Cardiac septum (tissue), 1 donor: Measurements from ENCODE around the gene PHF20. TPM values are rescaled to one million over a fixed set of nuclear protein-coding genes. Genes with fewer than 3 reads are reported as not detected.
"Not testable (repeated sequence)": the region's sequence is repeated elsewhere in the genome, so short reads cannot be mapped to it uniquely, and the experiment has no call there.

Source experiments
- DNase-seq: peaks from one replicate; pipeline ENCODE4 v3.0.0-alpha.2; 2020; ENCODE audit warnings: low spot score
- intact Hi-C: fragments of 100-400 bp; cut with DNase I; formaldehyde crosslinking; loops from one replicate; pipeline ENCODE4 v1.14.0; 2022
- total RNA-seq: library from RNA; stranded (reverse); fragmentation: NEBNext Ultra II Directional; extraction: Animal tissue kit (Norgen Biotek cat#: 25700); gene quantifications from one replicate; pipeline ENCODE4 v1.2.1, GENCODE V29; 2021
- donor health status: DM: no; HTN: no; CAD: no.

The PHF20 gene
- total RNA-seq, 1 donor from 2014 or later, result 28.9 TPM

DNA sequence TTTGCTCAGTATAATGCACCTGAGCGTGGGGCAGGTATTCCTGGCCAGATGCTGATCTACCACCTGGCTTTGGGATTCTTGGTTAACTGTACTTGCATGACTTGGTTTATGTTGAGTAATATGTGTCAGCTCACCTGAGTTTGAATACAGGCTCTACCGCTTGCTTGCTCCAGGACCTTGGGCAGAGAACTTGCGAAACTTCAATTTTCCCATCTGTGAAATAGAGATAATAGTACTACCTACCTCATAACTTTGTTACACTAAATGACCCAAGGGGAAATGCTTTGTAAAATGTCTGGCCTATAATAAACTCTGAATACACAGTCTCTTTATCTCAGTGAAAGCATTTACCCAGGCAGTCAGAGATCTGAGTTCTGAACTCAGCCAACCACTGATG lies 130.7 kb downstream of the PHF20 start:
- intact Hi-C loops, result no loop called here
- DNase-seq, result no peak

DNA sequence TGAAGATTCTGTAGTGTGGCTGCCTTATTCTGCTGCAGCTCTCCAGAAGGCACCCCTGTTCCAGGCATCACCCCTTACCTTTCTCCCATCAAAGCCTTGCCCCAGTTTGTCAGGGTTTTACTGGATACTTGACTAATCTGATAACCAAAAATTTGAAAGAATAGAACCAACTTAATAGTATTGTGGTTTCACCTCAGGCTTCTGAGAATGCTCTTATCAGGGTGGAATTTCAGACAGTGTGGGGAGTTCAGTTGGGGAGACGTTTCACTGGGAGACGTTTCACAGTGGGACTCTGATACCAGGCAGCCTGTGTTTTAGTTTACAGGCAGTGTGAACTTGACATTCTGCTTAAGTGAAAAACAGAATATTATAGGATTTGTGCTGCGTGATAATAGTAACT lies 132.0 kb downstream of the PHF20 start:
- intact Hi-C loops, result no loop called here

DNA sequence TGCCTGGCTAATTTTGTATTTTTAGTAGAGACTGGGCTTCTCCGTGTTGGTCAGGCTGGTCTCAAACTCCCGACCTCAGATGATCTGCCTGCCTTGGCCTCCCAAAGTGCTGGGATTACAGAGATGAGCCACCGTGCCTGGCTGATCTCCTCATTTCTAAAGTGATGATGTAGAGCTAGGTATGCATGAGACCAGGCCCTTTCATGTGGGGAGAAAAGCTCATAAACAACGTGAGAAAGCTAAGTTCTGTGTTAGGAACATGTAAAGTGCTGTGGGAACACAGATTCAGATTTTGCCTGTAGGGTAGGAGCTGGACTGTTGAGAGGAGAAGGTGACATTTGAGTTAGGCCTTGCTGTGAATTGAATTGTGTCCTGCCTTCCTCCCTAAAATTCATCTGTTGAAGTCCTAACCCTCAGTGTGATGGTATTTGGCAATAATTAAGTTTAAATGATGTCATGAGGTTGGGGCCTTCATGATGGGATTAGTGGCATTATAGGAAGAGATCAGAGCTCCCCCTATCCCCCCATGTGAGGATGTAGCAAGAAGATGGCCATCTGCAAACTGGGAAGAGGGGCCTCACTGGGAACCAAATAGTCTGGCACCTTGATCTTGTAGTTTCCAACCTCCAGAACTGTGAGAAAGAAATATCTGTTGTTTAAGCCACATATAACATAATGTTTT lies 133.3 kb downstream of the PHF20 start:
- intact Hi-C loops, result no loop called here
- DNase-seq, result no peak

More for the DNA sequence above, 132.0 kb downstream of the PHF20 start:
- DNase-seq, result no peak

DNA sequence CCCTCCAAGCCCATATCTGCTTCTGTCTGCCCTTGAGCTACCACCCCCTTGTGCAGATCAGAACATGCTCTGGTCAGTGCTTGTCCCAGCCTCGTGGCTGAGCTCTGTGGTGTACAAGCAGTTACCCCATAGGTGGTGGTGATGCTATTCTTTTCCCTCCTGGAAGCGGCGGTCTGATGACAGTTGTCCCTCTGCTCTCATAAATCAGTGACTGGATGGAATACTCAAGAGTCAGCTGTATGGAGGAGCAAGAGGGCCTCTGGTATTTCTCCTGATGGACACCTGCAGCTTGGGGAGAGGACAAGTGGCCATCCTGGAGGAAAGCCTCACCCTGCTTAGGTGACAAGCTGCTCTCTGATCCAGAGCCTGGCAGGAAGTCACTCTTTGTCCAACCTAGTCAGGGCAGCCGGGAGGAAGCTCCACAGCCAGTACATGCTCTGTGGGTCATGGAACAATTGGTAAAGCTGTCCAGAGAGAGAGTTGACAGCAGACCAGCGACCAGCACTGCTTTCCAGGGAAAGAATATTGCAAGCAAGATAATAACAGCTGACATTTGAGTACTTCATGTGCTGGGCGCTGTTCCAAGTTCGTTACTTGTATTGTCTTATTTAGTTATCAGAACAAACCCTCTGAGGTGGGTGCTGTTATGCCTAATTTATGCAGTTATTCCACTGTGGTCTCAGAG lies 135.3 kb downstream of the PHF20 start:
- DNase-seq, result no peak
- intact Hi-C loops, result no loop called here

DNA sequence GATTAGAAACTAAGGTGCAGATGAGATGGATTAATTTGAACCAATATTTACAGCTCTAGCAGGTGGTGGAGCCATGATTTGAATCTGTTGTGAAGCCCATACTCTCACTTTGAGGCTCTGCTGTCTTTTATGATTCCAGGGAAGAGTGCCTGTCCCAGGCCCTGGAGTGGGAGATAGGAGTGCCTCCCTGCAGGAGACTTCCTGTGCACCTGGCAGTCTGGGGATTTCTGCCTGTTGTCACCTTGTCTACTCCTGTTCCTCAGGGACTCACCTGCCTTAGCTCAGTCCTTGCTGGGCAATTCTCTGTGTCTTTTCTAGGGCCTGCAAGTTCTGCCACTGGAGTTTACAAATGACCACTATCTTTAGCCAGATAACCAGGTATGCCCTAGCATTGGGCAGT lies 136.2 kb downstream of the PHF20 start:
- intact Hi-C loops, result no loop called here
- DNase-seq, result no peak

DNA sequence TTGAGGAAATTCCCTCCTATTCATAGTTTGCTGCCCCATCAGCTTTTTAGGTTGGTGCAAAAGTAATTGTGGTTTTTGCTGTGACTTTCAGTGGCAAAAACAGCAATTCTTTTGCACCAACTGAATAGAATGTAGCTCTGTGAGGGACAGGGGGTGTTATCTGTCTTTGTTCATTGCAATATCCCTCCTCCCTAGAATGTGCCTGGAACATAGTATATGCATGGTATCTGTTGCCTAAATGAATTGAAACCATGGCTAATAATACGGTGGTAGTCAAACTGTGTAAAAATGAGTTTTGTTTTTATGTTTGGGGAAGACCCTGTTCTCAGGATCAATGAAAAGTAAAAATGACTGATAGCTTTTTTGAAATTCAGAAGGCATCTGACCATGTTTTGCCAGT lies 137.4 kb downstream of the PHF20 start:
- DNase-seq, result no peak
- intact Hi-C loops, result no loop called here

DNA sequence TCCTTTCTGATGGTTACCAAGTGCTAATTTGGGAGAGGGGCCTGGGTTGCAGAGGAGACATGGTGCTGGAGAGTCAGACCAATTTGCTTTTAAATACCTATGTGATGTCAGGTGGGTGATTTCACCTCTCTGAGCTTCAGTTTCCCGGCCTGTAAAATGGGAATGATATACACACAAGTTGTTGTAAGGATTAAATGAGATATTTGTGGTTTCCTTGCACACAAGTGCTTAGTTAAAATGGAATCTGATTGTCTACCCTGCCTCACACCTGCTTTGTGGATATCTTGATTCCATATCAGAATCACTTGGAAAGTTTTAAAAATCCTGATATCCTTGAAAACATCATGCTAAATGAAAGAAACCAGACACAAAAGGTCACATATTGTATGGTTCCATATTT lies 138.0 kb downstream of the PHF20 start:
- DNase-seq, result no peak
- intact Hi-C loops, result no loop called here

DNA sequence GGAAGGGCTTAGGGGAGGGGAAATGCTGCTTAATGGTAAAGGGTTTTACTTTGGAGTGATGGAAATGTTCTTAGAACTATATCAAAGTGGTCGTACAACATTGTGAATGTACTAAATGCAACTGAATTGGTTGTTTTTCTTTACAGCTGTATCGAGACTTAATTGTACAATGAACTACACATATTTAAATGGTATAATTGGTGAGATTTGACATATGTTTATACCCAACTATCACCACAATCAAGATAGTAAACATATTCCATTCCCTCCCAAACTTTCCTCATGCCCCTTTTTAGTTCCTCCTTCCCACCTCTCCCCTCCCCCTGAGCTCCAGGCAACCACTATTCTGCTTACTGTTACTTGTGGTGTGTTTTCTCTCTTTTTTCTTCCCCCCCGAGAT lies 138.4 kb downstream of the PHF20 start:
- DNase-seq, result no peak
- intact Hi-C loops, result no loop called here

DNA sequence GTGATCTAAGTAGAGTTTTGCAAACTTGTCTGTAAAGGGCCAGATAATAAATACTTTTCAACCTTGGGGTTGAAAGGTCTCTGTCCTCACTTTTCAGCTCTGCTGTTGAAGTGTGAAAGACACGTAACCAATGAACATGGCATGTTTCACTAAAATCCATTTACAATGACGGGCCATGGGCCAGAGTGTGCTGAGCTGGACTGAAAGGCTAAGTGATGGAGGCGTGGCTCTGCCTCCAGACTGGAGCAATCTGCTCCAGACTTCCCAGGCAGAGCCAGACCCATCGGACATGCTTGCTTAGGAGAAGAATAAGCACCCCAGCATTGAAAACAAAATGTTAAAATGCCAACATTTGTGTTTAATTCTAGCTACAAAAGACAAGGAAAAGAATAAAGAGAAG lies 141.1 kb downstream of the PHF20 start:
- no peak for DNase-seq
- intact Hi-C loops, result no loop called here

DNA sequence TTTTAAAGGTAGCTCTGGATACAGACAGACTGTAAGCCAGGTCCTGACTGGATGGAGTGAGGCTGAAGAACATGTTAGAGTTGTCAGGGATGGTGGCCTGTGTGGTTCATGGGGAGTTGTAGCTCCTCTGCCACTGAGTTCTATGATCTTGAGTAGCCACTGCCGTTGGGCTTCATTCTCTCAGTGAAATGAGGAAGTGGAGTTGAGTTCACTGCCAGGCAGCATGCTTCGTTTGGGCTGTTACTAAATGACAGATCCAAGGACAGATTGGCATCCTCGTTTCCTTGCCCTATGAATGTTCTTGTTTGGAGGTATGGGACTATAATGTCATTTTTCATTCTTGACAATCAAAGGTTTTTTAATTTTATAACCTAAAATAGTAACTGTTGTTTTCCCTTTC lies 145.3 kb downstream of the PHF20 start:
- intact Hi-C loops, result no loop called here
- no peak for DNase-seq

DNA sequence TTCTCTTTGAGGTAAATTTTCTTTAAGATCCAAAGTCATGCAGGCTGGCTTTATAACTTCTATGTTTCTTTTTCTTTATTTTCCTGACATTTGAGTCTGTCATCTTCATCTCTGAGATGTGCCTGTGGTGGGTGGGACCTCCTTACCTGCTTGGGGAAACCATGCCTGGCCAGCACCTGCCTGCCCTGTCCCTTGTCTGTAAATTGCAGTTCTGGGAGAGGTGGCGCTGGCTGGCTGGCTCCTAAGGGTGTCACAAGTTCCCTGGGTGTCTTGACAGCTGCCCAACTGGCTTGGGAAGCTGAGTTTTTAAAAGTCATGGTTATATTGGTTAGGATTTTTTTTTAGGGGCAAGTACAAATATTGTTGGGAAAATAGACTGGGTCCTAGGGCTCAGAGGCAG lies 146.2 kb downstream of the PHF20 start:
- intact Hi-C loops, result no loop called here
- no peak for DNase-seq

DNA sequence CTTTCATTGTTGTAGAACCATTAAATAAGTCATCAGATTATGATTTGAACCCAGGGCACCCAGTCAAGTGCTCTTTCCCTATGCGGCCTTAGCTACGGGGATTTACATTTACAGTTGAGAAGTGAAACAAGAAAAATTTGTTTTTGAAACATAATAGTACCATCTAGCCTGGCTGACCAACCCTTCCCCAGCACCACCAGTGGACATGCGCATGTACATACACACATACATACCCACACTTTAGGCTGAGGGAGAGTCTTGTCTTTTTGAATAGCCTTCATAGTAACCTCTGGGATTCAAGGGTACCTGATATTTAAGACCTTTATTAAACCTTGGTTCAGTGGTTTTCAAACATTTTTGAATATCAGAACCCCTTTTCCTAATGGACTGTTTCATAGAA lies 148.7 kb downstream of the PHF20 start:
- intact Hi-C loops, result no loop called here
- DNase-seq, result no peak

DNA sequence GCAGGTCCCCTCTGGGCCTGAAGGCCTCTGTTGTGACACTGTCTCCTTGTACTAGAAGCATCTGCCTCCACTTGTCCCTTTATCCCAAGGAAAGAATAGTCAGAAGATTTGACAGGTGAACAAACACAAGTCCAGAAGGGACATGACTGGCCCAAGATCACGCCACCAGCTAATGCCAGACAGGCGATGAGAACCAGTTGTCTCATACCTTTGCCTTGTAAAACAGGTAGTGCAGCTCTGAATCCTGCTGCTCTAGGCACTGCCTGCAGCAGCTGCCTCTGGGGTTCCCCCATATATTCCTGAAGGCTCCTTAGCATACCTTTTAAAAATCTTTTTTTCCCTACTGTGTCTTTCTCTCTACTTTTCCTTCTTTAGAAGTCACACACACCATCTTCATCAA lies 157.5 kb downstream of the PHF20 start:
- intact Hi-C loops, result no loop called here
- DNase-seq, result no peak

DNA sequence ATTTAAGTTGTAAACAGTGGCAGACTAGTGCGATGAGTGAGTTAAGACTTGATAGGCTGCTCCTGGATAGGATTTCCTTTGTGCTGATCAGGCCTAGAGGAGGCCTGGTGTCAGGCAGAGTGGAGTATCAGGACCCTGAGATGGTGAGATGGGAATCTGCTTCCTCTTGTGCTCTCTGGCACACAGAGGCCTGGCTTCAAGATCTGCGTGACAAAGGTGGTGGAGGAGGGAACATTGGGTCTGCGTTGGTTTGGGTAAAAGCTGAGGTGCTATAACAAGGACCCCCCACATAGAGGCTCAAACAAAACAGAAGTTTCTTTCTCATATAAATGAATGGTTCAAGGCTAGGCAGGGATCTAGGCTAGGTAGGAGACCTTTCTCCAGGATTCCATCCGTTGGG lies 162.2 kb downstream of the PHF20 start:
- no peak for DNase-seq
- intact Hi-C loops, result no loop called here

DNA sequence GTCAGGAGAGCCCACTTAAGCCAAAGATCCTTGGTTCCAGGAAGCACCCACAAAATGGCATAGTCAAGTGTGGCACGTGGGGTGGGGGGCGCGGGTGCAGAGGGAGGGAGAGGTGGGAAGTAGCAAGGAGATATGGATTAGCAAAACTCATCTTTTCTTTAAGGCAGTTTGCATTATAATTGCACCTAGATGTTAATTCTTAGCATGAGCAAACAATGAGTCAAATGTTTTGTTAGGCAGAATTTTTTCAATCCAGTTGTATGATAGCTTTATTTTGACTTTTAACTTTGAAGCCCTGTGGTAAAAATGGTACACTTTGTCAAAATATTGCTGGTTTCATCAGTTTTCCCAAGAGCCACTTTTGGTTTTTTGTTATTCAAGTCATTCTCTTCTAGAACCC lies 167.4 kb downstream of the PHF20 start:
- DNase-seq, result no peak
- intact Hi-C loops, result no loop called here

DNA sequence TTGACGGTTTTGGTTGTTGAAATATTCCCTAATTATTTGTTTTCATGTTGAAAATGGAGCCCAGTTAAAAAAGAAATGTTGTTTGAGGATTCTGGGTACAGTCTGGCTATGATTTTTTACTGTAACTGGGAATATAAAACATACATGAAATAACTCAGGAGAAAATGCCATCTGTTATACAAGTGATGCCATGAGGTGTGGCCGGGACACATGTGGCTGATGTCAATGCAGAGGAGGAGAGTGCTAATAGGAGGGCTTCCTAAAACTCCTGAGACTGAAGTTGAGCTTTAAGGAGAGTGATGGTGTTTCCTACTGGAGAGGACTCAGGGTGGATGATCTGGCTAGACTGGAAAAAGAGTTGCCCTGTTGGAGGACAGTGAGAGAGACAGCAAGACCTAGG lies 169.8 kb downstream of the PHF20 start:
- intact Hi-C loops, result no loop called here
- DNase-seq, result no peak

DNA sequence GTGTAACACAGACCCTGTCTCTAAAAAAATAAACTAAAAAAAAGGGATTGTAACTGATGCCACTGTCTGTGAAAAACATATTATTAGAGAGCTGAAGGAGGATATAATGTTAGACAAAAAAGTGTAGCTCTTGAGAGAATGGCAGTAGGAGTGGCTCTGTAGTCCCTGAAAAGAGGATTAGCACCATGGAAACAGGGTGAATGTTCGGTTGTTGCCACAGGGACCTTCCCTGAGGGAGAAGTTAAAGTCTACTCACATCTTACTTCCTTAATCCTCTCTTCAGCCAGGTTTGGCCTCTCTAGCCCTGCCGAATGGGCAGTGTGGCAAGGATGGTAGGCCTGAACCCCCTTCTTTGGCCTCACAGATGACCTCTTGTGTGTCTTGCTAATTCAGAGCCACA lies 170.4 kb downstream of the PHF20 start:
- intact Hi-C loops, result no loop called here
- DNase-seq, result no peak

DNA sequence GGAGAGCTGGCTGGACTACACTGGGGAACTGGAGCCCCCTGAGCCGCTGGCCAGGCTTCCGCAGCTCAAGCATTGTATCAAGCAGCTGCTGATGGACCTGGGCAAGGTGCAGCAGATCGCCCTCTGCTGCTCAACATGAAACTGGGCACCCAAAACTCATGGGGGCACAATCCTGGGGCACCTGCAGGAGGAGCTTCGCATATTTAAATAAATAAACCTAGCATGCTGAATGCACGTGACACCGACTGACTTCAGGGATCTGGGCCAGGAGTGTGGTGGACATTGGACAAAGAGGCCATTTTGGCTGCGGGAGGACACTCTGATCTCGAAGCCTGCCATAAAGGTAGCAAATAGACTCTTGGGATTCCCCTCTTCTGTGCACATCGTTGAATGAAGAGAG lies 175.7 kb downstream of the PHF20 start:
- DNase-seq, result no peak
- intact Hi-C loops, result no loop called here

DNA sequence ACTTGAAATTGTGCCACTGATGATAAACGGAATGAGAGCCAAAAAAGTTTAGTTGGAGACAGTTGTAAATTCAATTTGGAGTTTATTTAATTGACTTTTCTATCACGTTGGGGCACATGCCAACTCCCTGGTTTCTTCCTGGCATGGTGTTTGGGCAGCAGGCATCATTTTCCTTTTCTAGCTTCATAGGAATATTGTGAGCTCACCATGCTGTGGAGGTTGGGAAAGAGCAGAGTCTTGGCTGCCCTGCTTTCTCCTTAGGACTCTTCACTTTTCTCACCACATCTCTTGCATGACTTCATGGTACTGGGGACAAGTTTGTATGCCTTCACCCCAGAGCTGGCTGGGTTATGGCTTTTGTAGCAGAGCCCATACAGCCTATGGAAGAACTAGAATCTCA lies 176.1 kb downstream of the PHF20 start:
- DNase-seq, result no peak
- intact Hi-C loops, result no loop called here

DNA sequence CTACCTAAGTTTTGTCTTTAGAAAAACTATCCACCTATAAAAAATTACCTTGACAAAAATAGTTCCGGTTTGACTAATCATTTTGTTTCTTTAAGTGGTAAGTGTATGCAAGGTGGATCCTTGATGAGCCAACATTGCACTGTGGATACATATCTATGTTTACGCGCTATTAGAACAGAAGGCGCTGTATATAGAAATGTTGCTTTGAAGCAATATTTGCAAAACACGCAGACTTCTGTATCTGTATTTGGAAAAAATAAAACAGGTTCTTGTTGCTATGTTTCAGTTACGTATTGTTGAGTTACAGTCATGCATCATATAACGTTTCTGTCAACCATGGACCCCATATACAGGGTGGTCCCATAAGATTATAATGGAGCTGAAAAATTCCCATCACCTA lies 178.3 kb downstream of the PHF20 start:
- no peak for DNase-seq
- intact Hi-C loops, result loop anchor here (10.0 kb wide), 1 partner anchor 175 kb away; the partner anchor contains the start of gene PHF20

DNA sequence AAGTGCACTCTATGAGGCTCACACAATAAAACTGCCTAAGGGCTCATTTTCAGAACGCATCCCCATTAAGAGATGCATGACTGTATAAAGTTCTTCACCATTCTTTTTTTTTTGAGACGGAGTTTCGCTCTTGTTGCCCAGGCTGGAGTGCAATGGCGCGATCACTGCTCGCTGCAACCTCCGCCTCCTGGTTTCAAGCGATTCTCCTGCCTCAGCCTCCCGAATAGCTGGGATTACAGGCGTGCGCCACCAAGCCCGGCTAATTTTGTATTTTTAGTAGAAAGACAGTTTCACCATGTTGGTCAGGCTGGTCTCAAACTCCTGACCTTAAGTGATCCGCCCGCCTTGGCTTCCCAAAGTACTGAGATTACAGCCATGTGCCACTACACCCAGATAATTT lies 180.3 kb downstream of the PHF20 start:
- DNase-seq, result not testable (repeated sequence)
- intact Hi-C loops, result loop anchor here (10.0 kb wide), 1 partner anchor 177 kb away; the partner anchor contains the start of gene PHF20
